Fibroblast of the aortic adventitia (primary cell): Measurements from ENCODE around the gene OR5A2. TPM values are rescaled to one million over a fixed set of nuclear protein-coding genes. Genes with fewer than 3 reads are reported as not detected.

ENCODE experiments used
- DNase-seq: peaks from one replicate; pipeline ENCODE4 v3.0.0-alpha.2; 2010; ENCODE audit warnings: low read depth
- H3K4me3 ChIP-seq: 2 replicates; pipeline ENCODE4 v1.5.1; 2011; ENCODE audit warnings: low read depth, mild to moderate bottlenecking, control low read depth, low read length, moderate library complexity
- total RNA-seq: library from RNA; depleted of rRNA; stranded (reverse); fragments of >200 nt; gene quantifications from 2 replicates; pipeline ENCODE4 v1.2.3, GENCODE V29; 2012; ENCODE audit warnings: low replicate concordance
- TF ChIP-seq, protein P1 (sequence below): IDR thresholded peaks from 2 replicates; pipeline ENCODE4 v1.5.1; 2011; ENCODE audit warnings: mild to moderate bottlenecking, low read length, control low read depth, inconsistent platforms; ENCODE audit not compliant: insufficient read depth

The OR5A2 gene
- total RNA-seq, 1 donor, result not detected

DNA sequence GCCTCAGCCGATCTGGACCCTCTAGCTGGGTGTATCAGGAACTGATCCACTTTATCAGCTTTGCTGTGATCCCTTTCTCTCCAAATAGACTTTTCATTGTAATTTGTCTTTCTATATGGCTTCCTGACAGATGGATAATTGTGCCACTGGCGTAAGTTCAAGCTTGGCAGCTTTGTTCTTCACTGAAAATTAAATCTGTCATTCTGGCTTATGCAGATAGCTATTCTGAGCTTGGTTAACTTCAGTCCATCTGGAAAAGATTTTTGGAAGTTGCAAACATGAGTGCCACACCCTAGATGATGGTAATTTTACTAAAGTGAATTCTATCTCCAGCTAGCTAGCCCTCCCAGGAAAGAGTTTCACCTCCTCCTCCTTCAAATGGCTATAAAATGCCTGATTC lies 8.1 kb downstream of the OR5A2 start:
- TF ChIP-seq, protein P1, sequence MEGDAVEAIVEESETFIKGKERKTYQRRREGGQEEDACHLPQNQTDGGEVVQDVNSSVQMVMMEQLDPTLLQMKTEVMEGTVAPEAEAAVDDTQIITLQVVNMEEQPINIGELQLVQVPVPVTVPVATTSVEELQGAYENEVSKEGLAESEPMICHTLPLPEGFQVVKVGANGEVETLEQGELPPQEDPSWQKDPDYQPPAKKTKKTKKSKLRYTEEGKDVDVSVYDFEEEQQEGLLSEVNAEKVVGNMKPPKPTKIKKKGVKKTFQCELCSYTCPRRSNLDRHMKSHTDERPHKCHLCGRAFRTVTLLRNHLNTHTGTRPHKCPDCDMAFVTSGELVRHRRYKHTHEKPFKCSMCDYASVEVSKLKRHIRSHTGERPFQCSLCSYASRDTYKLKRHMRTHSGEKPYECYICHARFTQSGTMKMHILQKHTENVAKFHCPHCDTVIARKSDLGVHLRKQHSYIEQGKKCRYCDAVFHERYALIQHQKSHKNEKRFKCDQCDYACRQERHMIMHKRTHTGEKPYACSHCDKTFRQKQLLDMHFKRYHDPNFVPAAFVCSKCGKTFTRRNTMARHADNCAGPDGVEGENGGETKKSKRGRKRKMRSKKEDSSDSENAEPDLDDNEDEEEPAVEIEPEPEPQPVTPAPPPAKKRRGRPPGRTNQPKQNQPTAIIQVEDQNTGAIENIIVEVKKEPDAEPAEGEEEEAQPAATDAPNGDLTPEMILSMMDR, result no peak
- no peak for DNase-seq
- no peak overlapping the region for H3K4me3 ChIP-seq

DNA sequence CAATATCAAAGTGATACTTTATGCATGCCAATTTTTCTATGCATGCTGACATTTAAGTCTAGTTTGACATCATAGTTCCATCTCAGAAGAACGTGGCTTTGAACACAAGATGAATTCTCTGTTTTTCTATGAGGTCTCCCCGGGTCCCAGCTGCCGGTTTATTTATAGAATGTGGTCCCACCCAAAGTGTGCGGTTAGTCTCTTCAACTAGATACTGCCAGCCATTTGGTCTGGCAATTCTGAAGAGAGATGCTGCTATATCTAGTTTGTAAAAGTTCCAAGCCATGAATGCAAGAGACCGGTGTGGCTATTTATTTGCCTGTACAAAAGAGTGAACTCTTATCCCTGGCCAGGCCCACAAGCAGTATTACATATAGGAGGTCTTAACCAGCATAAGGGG lies 9.2 kb downstream of the OR5A2 start:
- no peak for DNase-seq
- no peak overlapping the region for H3K4me3 ChIP-seq
- TF ChIP-seq, protein P1, result no peak

DNA sequence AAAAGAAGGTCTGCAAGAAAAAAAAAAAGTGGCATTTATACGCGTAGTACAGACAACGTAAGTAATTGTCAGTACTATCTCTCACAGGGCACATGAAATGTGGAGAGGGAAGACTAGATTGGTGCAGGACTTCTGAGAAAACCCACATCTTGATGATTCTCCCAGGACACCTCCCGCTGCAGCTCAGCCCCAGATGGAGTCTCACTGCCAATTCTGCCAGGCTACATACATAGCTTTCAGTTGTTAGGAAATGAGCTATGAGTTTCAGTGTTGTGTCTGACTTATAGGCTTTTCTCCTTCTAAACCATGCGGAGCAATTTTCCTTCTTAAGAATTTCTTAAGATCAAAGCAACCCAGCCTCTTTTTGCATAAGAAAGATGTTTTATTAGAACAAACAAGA lies 9.6 kb downstream of the OR5A2 start:
- no peak overlapping the region for H3K4me3 ChIP-seq
- TF ChIP-seq, protein P1, result no peak

DNA sequence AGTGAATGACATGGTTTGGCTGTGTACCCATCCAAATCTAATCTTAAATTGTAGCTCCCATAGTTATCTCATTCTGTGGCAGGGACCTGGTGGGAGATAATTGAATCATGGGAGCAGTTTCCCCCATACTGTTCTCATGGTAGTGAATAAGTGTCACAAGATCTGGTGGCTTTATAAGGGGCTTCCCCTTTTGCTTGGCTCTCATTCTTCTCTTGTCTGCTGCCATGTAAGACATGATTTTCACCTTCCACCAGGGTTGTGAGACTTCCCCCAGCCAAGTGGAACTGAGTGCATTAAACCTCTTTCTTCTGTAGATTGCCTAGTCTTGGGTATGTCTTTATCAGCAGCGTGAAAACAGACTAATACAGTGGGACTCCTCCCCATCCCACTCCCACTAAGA lies 11.1 kb downstream of the OR5A2 start:
- DNase-seq, result no peak
- TF ChIP-seq, protein P1, result no peak
- H3K4me3 ChIP-seq, result no peak overlapping the region

More for the DNA sequence above, 9.6 kb downstream of the OR5A2 start:
- DNase-seq, result no peak

DNA sequence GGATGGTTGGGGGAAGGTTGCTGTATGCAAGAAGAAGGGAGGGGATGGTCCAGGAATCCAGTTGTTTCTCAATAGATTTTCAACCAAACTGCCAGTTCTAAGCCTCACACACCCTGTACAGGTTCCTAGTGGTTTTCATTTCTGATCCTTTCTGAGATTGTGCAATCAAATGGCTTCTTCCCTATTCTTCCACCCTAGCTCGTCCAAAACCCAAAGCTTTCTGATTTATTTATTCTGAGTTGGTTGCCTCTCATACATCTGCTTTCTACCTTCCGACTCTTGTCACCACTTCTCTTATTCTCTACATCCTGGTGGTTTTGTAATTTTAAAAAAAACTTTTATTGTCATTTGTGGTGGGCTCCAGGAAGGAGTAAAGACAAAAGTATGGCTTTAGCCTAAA lies 12.6 kb downstream of the OR5A2 start:
- TF ChIP-seq, protein P1, result no peak
- no peak for DNase-seq
- no peak overlapping the region for H3K4me3 ChIP-seq

DNA sequence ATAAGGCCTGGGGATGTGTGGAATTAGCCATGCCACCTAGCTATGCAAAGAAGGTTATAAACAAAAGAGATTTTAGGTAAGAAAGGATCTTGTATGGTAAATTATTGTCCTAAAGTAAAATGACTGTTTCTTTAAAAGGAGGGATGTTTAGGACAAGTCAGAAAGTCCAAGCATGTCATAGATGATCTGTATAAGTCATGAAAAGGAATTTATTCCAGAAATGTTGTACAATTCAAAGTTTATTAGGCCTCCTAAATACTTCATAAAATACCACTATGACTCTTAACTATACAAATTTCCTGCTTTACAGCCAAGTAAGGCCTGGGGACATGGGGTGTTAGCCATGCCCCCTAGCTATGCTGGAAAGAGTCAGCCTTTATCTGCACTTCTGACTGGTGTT lies 22.7 kb downstream of the OR5A2 start:
- H3K4me3 ChIP-seq, result no peak overlapping the region
- TF ChIP-seq, protein P1, result no peak
- no peak for DNase-seq

DNA sequence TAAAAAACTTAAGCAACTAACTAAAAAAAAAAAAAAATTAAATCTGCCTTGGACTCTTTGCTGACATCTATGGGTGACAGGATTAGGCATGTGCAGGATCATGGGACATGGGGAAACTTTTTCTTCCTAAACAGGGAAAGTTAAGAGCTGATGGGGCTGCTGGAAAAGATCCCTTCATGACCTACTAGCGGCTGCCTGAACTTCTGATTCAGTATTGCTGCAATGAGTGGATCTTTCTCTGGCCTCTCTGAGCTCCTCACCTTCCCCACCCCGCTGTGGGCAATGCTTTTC lies 25.0 kb downstream of the OR5A2 start:
- TF ChIP-seq, protein P1, result no peak
- DNase-seq, result no peak
- H3K4me3 ChIP-seq, result no peak overlapping the region
